Melanocyte of skin (primary cell): Measurements from ENCODE around the gene KIF3B. TPM values are rescaled to one million over a fixed set of nuclear protein-coding genes. Genes with fewer than 3 reads are reported as not detected.

Experiments
- total RNA-seq, 2 donors: library from RNA; depleted of rRNA; stranded (reverse); fragments of >200 nt; gene quantifications; 2 replicates each; pipeline ENCODE4 v1.2.3, GENCODE V29; 2012

KIF3B gene
- 10 to 100 TPM; 17.2 to 20.6 TPM for total RNA-seq

DNA sequence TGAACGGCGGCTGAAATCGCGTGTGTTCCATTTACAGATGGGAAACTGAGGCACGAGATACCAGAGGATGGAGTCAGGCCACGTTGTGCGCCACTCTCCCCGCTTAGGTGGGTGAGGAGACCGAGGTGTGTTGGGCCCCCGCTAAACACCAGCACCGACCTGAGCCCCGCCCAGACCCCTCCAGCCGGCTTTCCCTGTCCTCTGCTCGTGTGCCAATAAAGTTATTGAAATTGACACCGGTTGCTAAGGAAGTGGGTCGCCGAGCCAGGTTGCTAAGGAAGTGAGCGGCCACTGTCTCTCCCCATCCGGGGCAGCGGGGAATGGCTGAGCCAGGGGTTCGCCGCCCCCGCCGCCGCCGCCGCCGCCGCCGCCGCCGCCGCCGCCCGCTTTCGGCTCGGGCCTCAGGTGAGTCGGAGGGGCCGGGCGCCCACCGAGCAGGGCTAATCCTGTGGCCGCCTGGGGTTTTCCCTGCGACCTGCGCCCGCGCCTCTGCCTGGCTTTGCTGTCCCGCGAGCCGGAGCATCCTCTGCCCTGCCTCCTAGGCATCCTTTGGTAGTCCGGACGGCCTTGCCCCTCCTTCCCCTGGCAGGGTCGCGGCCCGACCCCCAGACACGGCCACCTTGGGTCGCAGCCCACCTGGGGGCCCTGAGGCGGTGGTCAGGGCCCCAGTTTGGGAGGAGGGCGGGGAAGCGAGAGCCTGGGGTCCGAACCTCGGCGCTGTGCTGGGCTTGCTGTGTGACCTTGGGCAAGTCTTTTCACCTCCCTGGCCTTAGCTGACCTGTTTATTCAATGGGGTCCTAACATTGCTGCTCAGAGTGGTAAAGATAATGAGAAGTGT is at the start of gene KIF3B:
TSS of gene KIF3B (plus strand) at position 291 of the 838 bp plus-strand sequence. CDS start 32,127 bp downstream, outside the sequence.

GRCh38 chr20:32357869-32358631 is 80.6 kb downstream of the KIF3B start, which contains the start of gene ASXL1:
Gene ASXL1, plus strand, starts transcription at chr20:32358331. Its CDS starts 445 bp downstream, at chr20:32358776.

Other genes with a start within 250 kb of the KIF3B start
- under 1 TPM in 1 of 2 donors, not detected in 1; 0.33 TPM for gene HCK, start 225.4 kb upstream of the KIF3B start, total RNA-seq
- 10 to 100 TPM; 51.6 to 52.7 TPM for gene TM9SF4, start 167.9 kb upstream of the KIF3B start, total RNA-seq
- gene PLAGL2, start 69.9 kb upstream of the KIF3B start, total RNA-seq = 1 to 10 TPM; 2.1 to 5.3 TPM
- gene POFUT1, start 69.8 kb upstream of the KIF3B start, total RNA-seq = 10 to 100 TPM; 28.6 to 38.6 TPM
- 10 to 100 TPM; 28.9 to 44.6 TPM for gene ASXL1, start 80.7 kb downstream of the KIF3B start, total RNA-seq